Bronchial epithelial cell (primary cell): Measurements from ENCODE around the gene FXYD3. TPM values are rescaled to one million over a fixed set of nuclear protein-coding genes. Genes with fewer than 3 reads are reported as not detected.

Experiments used
- DNase-seq: peaks from one replicate; pipeline ENCODE4 v3.0.0-alpha.2; 2010; ENCODE audit warnings: low read depth
- FAIRE-seq: peaks from 2 replicates; lab custom pipeline; 2011; peaks lifted over from hg19 to GRCh38; lab: Jason Lieb, UNC
- H3K27me3 ChIP-seq: 2 replicates; pipeline ENCODE4 v1.5.1; 2011; ENCODE audit warnings: low read length; ENCODE audit not compliant: control insufficient read depth, insufficient read depth
- H3K36me3 ChIP-seq: 2 replicates; pipeline ENCODE4 v1.5.1; 2011; ENCODE audit warnings: low read length; ENCODE audit not compliant: control insufficient read depth, insufficient read depth
- H3K4me3 ChIP-seq: 2 replicates; pipeline ENCODE4 v1.5.1; 2011; ENCODE audit warnings: mild to moderate bottlenecking, low read depth, low read length, control low read depth
- total RNA-seq: library from RNA; depleted of rRNA; stranded (reverse); fragments of >200 nt; gene quantifications from 2 replicates; pipeline ENCODE4 v1.2.1, GENCODE V29; 2014
- TF ChIP-seq, protein P1 (sequence below): IDR thresholded peaks from 2 replicates; pipeline ENCODE4 v1.5.1; 2011; ENCODE audit warnings: mild to moderate bottlenecking, moderate library complexity, low read length, control low read depth, inconsistent platforms; ENCODE audit not compliant: insufficient read depth, severe bottlenecking

Gene FXYD3
- total RNA-seq, 1 donor from 2014 or later: 309 TPM

DNA sequence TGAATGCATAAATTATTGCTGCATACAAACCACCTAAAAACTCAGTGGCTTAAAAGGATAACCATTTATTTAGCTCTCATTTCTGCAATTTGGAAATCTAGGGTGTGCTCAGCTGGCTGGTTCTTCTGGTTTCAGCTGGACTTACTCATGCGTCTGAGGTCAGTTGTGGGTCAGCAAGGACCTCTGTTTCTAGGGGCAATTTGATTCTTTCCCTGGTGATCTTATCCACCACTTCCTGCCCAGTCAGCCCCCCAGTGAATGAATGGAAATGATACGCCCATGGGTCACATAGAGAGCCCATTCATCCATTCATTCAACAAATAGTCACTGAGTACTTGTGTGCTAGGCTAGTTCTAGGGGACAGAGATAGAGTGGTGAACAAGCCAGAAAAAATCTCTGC, 48.8 kb downstream of the FXYD3 start:
- DNase-seq (peak; percentile 35), FAIRE-seq (no peak)
- no peaks in the 10 kb centered on the region for H3K27me3 ChIP-seq
- H3K36me3 ChIP-seq: peaks cover 11% of the 10 kb centered on the region
- H3K4me3 ChIP-seq: no peak overlapping the region
- TF ChIP-seq, protein P1, sequence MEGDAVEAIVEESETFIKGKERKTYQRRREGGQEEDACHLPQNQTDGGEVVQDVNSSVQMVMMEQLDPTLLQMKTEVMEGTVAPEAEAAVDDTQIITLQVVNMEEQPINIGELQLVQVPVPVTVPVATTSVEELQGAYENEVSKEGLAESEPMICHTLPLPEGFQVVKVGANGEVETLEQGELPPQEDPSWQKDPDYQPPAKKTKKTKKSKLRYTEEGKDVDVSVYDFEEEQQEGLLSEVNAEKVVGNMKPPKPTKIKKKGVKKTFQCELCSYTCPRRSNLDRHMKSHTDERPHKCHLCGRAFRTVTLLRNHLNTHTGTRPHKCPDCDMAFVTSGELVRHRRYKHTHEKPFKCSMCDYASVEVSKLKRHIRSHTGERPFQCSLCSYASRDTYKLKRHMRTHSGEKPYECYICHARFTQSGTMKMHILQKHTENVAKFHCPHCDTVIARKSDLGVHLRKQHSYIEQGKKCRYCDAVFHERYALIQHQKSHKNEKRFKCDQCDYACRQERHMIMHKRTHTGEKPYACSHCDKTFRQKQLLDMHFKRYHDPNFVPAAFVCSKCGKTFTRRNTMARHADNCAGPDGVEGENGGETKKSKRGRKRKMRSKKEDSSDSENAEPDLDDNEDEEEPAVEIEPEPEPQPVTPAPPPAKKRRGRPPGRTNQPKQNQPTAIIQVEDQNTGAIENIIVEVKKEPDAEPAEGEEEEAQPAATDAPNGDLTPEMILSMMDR: no peak

DNA sequence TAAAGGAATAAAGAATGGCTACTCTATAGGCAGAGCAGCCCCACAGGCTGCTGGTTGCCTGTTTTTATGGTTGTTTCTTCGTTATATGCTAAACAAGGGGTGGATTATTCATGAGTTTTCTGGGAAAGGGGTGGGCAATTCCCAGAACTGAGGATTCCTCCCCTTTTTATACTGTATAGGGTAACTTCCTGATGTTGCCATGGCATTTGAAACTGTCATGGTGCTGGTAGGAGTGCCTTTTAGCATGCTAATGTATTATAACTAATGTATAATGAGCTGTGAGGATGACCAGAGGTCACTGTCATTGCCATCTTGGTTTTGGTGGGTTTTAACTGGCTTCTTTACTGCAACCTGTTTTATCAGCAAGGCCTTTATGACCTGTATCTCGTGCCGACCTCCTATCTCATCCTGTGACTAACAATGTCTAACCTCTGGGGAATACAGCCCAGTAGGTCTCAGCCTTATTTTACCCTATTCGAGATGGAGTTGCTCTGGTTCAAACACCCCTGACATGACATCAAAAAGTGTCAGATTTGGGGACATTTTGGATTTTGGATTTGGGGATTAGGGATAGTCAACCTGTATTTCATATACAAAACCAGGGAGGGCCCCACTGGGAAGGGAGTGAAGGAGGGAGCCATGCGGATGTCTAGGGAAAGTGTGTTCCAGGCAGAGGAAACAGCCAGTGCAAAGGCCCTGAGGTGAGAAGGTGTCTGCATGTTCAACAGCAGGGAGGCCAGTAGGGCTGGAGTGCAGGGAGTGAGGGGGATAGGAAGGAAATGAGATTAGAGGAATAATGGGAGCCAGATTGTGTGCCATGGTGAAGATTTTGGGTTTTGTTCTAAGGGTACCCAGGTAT, 49.8 kb downstream of the FXYD3 start:
- FAIRE-seq: no peak
- no peaks in the 10 kb centered on the region for H3K27me3 ChIP-seq
- H3K4me3 ChIP-seq: no peak overlapping the region
- no peak for DNase-seq
- TF ChIP-seq, protein P1: no peak
- H3K36me3 ChIP-seq: peaks cover 12% of the 10 kb centered on the region

DNA sequence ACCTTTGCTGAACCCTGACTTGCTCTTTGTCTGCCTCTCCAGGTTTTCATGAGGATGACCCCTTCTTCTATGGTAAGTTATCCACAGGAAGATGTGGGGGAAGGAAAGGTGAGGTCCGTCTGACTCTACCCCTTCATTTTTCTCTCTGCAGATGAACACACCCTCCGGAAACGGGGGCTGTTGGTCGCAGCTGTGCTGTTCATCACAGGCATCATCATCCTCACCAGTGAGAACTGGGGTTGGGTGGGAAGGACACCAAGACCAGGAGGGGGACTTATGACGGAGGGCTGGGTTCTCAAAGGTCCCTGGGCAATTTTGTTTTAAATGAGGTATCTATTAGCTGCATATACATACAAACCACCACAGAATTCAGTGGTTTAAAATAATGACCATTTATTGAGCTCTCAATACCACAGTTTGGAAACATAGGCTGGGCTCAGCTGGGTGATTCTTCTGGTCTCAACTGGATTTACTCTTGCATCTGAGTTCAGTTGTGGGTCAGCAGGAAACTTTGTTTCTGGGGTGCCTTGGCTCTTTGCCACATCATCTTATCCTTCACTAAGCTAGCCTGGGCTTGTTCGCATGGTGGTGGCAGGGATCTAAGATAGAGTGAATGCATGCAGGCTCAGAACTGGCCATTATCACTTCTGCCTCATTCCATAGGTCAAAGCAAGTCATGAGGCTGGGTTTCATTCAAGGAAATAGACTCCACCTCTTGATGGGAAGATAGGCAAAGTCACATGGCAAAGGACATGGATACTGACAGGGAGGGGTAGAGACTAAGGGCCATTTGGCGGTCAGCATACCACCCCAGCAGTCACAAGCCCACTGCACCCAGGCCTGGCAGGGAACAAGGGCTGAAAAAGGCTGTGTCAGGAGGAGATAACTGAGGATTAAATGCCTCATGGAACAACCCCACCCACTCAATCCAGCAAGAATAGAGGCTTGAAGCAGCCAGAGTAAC, 50.8 kb downstream of the FXYD3 start:
- no peaks in the 10 kb centered on the region for H3K27me3 ChIP-seq
- peak; percentile 50 for DNase-seq
- H3K4me3 ChIP-seq: no peak overlapping the region
- peak; percentile 86 for FAIRE-seq
- TF ChIP-seq, protein P1: no peak
- peaks cover 12% of the 10 kb centered on the region for H3K36me3 ChIP-seq

DNA sequence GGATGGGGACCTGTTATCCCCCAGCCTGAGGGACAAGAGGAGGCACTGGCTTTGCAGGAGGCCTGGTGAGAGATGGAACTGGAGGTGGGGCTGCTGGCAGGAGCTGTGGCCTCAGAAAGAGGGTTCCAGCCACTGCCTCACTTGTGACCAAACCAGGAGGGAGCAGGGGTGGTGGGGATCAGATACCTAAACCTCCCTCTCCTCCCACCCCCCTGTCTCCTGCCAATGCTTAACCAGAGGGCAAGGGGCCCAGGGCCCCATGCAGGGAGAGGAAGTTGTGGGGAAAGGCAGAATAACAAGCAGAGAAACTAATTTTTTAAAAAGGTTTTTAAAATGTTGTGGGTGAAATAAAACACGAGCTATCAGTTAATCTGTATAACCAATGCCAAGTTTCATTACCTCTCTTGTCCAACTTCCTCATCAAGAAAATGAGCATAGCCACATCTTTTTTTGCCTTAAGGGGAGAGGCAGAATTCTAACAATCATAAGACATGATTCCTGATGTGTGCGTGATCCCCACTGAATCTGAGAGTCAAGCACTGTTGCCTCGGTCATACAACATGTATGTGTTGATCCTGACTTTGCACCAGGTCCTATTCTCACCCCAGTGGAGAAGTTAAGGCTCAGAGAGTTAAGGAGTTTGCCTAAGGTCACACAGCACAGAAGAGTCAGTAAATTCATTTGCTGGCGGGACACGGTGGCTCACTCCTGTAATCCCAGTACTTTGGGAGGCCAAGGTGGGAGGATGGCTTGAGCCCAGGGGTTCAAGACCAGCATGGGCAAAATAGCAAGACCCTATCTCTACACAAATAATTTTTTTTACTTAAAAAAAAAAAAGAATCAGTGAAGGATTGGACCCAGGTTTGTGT, 51.9 kb downstream of the FXYD3 start:
- TF ChIP-seq, protein P1: no peak
- Histone ChIP-seq H3K27me3 (no peaks in the 10 kb centered on the region), H3K36me3 (peaks cover 12% of the 10 kb centered on the region), H3K4me3 (no peak overlapping the region)
- no peak for DNase-seq
- no peak for FAIRE-seq

DNA sequence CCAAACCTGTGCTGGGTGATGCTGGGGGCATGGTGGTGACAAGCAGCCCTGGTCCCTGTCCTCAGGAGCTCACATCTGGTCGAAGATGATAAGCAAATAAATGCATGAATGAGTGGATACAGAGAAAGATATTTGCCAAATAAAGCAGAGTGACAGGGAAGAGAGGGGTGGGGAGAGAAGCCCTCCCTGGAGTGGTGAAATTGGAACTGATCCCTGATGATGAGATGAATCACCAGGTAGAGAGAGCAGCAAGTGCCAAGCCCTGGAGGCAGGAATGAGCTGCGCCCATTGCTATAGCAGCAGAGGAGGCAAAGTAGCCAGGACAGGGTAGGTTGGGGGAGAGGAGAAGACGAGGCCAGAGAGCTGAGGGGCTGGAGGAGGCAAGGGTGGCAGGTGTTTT, 52.6 kb downstream of the FXYD3 start:
- no peaks in the 10 kb centered on the region for H3K27me3 ChIP-seq
- peaks cover 12% of the 10 kb centered on the region for H3K36me3 ChIP-seq
- TF ChIP-seq, protein P1: peak; percentile 36
- FAIRE-seq: peak; percentile 28
- peak; percentile 83 for DNase-seq
- no peak overlapping the region for H3K4me3 ChIP-seq
